Ishikawa (cell line): ENCODE measurements around the gene KLHL28.

Experiments
- CEBPB ChIP-seq: IDR thresholded peaks from 2 replicates; pipeline ENCODE4 v1.6.1; 2012
- CREB1 ChIP-seq: IDR thresholded peaks from 2 replicates; pipeline ENCODE4 v1.6.1; 2012; ENCODE audit warnings: low read depth
- EGR1 ChIP-seq: IDR thresholded peaks from 2 replicates; pipeline ENCODE4 v1.6.1; 2012
- EP300 ChIP-seq: IDR thresholded peaks from 2 replicates; pipeline ENCODE4 v1.6.1; 2012; ENCODE audit warnings: borderline replicate concordance
- FOXM1 ChIP-seq: IDR thresholded peaks from 2 replicates; pipeline ENCODE4 v1.6.1; 2012; ENCODE audit warnings: low read depth, borderline replicate concordance
- NFIC ChIP-seq: IDR thresholded peaks from 2 replicates; pipeline ENCODE4 v1.6.1; 2012
- RAD21 ChIP-seq: IDR thresholded peaks from 2 replicates; pipeline ENCODE4 v1.6.1; 2012; ENCODE audit warnings: low read depth
- REST ChIP-seq: IDR thresholded peaks from 2 replicates; pipeline ENCODE4 v1.6.1; 2012; ENCODE audit warnings: low read depth, mild to moderate bottlenecking
- TAF1 ChIP-seq: IDR thresholded peaks from 2 replicates; pipeline ENCODE4 v1.6.1; 2012; ENCODE audit warnings: low read depth, mild to moderate bottlenecking
- TCF12 ChIP-seq: IDR thresholded peaks from 2 replicates; pipeline ENCODE4 v1.6.1; 2012; ENCODE audit warnings: low read depth
- TEAD4 ChIP-seq: IDR thresholded peaks from 2 replicates; pipeline ENCODE4 v1.6.1; 2012
- USF1 ChIP-seq: IDR thresholded peaks from 2 replicates; pipeline ENCODE4 v1.6.1; 2012
- YY1 ChIP-seq: IDR thresholded peaks from 2 replicates; pipeline ENCODE4 v1.6.1; 2012; ENCODE audit warnings: low read depth
- ZBTB7A ChIP-seq: IDR thresholded peaks from 2 replicates; pipeline ENCODE4 v1.6.1; 2012; ENCODE audit warnings: low read depth
- TF ChIP-seq, protein P1 (sequence below): IDR thresholded peaks from 2 replicates; pipeline ENCODE4 v1.6.1; 2012

KLHL28 gene

GRCh38 chr14:44937547-44937946 lies 24.2 kb downstream of the KLHL28 start:
- no peak for TF ChIP-seq EGR1
- no peak for TF ChIP-seq CREB1
- TF ChIP-seq TCF12: no peak
- TF ChIP-seq CEBPB: no peak
- TF ChIP-seq YY1: no peak
- no peak for TF ChIP-seq NFIC

DNA sequence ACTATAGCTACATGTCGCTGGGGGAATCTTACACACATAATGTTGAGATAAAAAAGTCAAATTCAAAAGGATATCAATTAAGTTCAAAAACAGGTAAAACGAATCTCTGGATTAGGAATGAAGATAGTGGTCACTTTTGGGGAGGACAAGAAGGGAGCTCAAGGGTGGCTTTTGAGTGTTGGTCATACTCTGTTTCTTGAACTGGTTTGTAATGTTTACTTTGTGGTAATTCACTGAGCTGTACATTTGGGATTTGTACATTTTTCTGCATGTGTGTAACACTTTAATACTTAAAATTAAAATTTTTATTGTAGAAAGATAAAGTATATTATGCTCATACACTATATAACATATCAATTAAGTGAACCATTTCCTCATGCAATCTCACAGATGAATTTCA lies 26.6 kb downstream of the KLHL28 start:
- TF ChIP-seq FOXM1: no peak
- TF ChIP-seq YY1: no peak
- TF ChIP-seq TEAD4: no peak
- no peak for TF ChIP-seq TCF12
- TF ChIP-seq EP300: no peak
- TF ChIP-seq REST: no peak
- TF ChIP-seq USF1: no peak

DNA sequence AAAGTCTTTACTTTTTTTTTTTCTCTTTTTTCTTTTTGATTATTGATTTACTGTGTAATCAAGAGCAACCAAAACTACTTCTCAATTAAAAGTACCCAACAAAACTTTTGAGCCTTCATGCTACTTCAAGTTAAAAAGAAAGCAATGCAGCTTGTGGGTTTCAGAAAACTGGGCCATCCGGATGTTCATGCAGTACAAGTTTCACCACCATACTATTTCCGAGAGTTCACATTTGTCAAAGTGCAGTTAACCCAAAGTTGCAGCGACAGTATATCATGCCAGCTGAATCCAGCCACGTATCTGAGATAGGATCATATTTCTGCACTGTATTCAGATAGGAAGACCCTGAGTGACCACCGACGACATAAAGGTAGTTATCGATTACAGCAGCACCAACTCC lies 33.0 kb downstream of the KLHL28 start:
- no peak for TF ChIP-seq REST
- TF ChIP-seq EP300: no peak
- no peak for TF ChIP-seq ZBTB7A
- TF ChIP-seq YY1: no peak
- TF ChIP-seq, protein P1, sequence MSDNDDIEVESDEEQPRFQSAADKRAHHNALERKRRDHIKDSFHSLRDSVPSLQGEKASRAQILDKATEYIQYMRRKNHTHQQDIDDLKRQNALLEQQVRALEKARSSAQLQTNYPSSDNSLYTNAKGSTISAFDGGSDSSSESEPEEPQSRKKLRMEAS: no peak

GRCh38 chr14:44914849-44915248 lies 46.9 kb downstream of the KLHL28 start:
- TF ChIP-seq TCF12: no peak
- TF ChIP-seq NFIC: no peak
- no peak for TF ChIP-seq TAF1
- TF ChIP-seq REST: no peak
- TF ChIP-seq ZBTB7A: no peak
- TF ChIP-seq, protein P1: no peak
- no peak for TF ChIP-seq CREB1
- TF ChIP-seq EGR1: no peak
- TF ChIP-seq YY1: no peak
- no peak for TF ChIP-seq CEBPB
- TF ChIP-seq RAD21: no peak
- TF ChIP-seq TEAD4: no peak
- TF ChIP-seq EP300: no peak
- no peak for TF ChIP-seq USF1

DNA sequence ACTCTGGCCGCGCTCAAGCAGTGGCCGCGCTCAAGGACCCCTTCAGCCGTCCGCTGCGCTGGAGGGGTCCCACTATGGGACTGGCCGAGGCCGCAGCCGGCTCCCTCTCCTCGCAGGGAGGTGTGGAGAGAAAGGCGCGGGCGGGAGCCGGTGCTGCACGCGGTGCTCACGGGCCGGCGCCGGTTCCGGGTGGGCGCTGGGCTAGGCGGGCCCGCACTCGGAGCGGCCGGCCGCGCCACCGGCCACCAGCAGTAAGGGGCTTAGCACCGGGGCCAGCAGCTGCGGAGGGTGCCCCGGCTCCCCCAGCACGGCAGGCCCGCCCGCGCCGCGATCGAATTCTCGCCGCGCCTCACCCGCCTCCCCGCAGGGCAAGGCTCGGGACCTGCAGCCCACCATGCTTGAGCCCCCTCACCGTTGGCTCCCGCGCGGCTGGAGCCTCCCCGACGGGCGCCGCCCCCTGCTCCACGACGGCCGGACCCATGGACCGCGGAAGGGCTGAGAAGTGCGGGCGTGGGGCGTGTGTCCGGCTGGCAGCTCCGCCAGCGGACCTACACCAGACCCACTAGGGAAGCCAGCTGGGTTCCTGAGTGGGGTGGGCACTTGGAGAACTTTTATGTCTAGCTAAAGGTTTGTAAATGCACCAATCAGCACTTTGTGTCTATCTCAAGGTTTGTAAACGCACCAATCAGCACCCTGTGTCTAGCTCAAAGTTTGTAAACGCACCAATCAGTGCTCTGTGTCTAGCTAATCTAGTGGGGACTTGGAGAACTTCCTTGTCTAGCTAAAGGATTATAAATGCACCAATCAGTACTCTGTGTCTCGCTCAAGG lies 49.5 kb downstream of the KLHL28 start:
- TF ChIP-seq, protein P1: peak; percentile 79
- no peak for TF ChIP-seq CREB1
- peak; percentile 55; the same call in 1 of the 2 replicates for TF ChIP-seq ZBTB7A
